Suppressor macrophage treated with lipopolysaccharide for 4 hours (primary cell): ENCODE measurements around the gene GKN2.

ENCODE experiments used
- DNase-seq: peaks from one replicate; pipeline ENCODE4 v3.0.0-alpha.2; 2020

GKN2 gene

GRCh38 chr2:68952887-68953521 is at the start of gene GKN2:
GKN2 (minus strand) TSS chr2:68952893; CDS start chr2:68952861, 32 bp downstream.
- no peak for DNase-seq

- DNase-seq, result no peak
Observed at GRCh38 chr2:69001879-69002278, 49.2 kb upstream of the GKN2 start.

GRCh38 chr2:68997401-68997800 is 44.7 kb upstream of the GKN2 start:
- DNase-seq, result no peak

- DNase-seq, result no peak
Observed at GRCh38 chr2:68995916-68996315, 43.2 kb upstream of the GKN2 start.

- peak; percentile 37 for DNase-seq
Observed at GRCh38 chr2:68994864-68995263, 42.2 kb upstream of the GKN2 start.

GRCh38 chr2:68993660-68994059 is 41.0 kb upstream of the GKN2 start:
- no peak for DNase-seq

GRCh38 chr2:68992933-68993332 is 40.2 kb upstream of the GKN2 start:
- no peak for DNase-seq

- DNase-seq, result no peak
Observed at GRCh38 chr2:68992341-68992740, 39.6 kb upstream of the GKN2 start.

GRCh38 chr2:68989035-68989434 is 36.3 kb upstream of the GKN2 start:
- no peak for DNase-seq

- DNase-seq, result no peak
Observed at GRCh38 chr2:68987021-68987503, 34.4 kb upstream of the GKN2 start.

GRCh38 chr2:68980956-68981355 is 28.3 kb upstream of the GKN2 start:
- DNase-seq, result no peak

- DNase-seq, result no peak
Observed at GRCh38 chr2:68978098-68978497, 25.4 kb upstream of the GKN2 start.

GRCh38 chr2:68977453-68977852 is 24.8 kb upstream of the GKN2 start:
- no peak for DNase-seq

GRCh38 chr2:68975844-68976243 is 23.2 kb upstream of the GKN2 start:
- DNase-seq, result no peak

GRCh38 chr2:68974946-68975665 is 22.4 kb upstream of the GKN2 start:
- no peak for DNase-seq

GRCh38 chr2:68974251-68974650 is 21.6 kb upstream of the GKN2 start, which contains the start of gene GKN1:
GKN1 (plus strand) TSS chr2:68974636; CDS start chr2:68974678, 42 bp downstream.
- no peak for DNase-seq

GRCh38 chr2:68971591-68972231 is 19.0 kb upstream of the GKN2 start:
- DNase-seq, result no peak

- DNase-seq, result no peak
Observed at GRCh38 chr2:68970566-68971265, 18.0 kb upstream of the GKN2 start.

- no peak for DNase-seq
Observed at GRCh38 chr2:68969736-68970490, 17.2 kb upstream of the GKN2 start.

- peak; percentile 15 for DNase-seq
Observed at GRCh38 chr2:68968221-68968620, 15.5 kb upstream of the GKN2 start.

- no peak for DNase-seq
Observed at GRCh38 chr2:68964282-68964681, 11.6 kb upstream of the GKN2 start.

- DNase-seq, result no peak
Observed at GRCh38 chr2:68961380-68961779, 8.7 kb upstream of the GKN2 start.

GRCh38 chr2:68959001-68959400 is 6.3 kb upstream of the GKN2 start:
- no peak for DNase-seq
